GM19239 (cell line): ENCODE results near the gene CYP1A1.

ENCODE experiments used
- DNase-seq: peaks from one replicate; pipeline ENCODE4 v3.0.0; 2011; ENCODE audit warnings: low spot score; ENCODE audit not compliant: insufficient read length
- FAIRE-seq: peaks from 2 replicates; lab custom pipeline; 2011; peaks lifted over from hg19 to GRCh38; lab: Jason Lieb, UNC

The CYP1A1 gene

DNA sequence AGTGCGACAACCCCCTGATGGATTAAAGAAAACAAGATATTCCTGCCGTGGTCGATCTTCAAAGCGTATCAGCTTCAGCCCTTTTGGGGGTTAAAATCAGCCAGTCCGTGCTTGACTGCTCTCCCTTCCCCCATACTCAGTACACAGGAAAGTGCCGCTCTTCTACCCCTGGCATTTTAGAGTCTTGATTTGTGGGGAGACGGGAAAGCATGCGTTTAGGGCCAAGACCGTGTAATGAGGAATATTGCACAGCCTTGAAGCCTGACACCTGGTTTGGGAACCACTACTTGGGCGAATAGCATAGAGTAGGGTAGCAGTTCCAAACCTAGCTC is 29.0 kb downstream of the CYP1A1 start:
- DNase-seq: no peak
- FAIRE-seq: no peak

DNA sequence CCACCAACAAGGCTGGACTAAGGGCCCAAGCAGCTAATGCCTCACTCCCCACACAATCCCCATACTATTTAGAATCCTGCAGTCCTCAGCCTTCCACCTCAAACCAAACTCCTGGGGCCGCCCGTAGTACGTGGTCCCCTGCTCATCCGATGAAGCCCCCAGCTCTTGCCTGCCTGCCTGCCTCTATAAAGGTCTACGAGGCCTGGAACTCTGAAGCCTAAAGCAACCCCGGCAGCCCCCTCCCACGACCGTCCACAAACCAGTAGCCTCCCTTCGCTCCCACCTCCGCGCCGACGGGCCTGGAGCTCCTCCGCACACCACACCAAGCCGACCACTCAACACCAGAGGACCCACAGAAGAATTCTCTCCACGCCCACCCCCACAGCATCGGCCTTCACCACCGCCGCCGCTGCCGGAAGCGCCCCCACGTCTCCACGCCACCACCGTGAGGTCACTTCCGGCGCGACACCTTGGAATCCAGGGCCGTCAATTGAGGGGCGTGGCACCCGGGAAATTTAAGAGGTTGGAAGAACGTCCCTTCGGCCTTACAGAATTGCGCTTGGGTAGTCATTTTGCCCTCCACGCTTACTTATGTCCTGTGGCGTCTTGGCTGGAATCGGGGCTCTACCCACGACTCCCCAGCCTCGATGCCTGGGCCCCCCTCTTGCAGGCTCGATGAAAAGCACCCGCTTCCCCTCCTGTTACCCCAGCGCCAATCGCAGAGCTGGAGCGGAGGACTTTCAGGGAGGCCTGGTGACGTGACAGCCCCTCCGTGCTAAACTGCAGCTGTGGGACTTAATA is 29.5 kb downstream of the CYP1A1 start, which contains the start of gene EDC3:
TSS of gene EDC3 (minus strand) at position 428 of the 801 bp plus-strand sequence. CDS start 20,900 bp downstream, outside the sequence.
- FAIRE-seq (peak; percentile 93), DNase-seq (peak; percentile 86)

DNA sequence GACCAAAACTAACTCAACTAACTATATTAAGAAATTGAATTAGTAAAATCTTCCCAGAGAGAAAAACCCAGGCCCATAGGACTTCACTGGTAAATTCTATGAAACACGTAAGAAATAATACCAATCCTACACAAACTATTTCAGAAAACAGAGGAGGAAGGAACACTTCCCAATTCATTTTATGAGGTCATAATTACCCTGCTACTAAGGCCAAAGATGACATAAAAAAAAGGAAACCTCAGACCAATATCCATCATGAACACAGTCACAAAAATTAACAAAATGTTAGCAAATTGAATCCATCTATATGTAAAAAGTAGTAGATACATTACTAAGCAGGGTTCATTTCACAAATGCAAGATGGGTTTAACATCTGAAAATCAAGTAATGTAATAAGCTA is 33.0 kb downstream of the CYP1A1 start:
- DNase-seq: no peak

DNA sequence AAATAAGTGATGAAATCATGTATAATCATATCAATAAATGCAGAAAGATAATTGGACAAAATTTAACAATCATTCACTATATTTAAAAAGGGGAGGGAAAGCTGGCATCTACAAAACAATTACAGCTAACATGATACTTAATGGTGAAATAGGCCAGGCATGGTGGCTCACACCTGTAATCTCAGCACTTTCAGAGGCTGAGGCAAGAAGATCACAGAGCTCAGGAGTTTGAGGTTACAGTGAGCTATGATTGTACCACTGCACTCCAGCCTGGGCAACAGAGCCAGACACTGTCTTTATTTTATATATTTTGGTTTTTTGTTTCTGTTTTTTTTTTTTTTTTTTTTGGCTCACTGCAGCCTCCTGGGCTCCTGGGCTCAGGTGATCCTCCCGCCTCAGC is 41.6 kb downstream of the CYP1A1 start:
- FAIRE-seq (no peak), DNase-seq (no peak)

More for the DNA sequence above, 33.0 kb downstream of the CYP1A1 start:
- no peak for FAIRE-seq

GRCh38 chr15:74682954-74683353 is 42.4 kb downstream of the CYP1A1 start:
- no peak for DNase-seq
- FAIRE-seq: no peak

- no peak for DNase-seq
- FAIRE-seq: no peak
Measured at GRCh38 chr15:74680456-74680855, 44.9 kb downstream of the CYP1A1 start.

DNA sequence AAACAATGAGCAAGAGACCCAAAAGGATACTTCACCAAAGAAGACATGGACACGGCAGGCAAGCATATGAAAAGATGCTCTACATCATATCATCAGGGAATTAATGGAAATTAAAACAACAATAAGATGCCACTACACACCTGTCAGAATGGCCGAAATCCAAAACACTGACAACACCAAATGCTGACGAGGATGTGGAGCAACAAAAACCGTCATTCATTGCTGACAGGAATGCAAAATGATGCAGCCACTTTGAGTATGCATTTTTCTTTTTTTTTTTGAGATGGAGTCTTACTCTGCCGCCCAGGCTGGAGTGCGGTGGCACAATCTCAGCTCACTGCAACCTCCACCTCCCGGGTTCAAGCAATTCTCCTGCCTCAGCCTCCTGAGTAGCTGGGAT is 48.5 kb downstream of the CYP1A1 start:
- no peak for FAIRE-seq
- no peak for DNase-seq

DNA sequence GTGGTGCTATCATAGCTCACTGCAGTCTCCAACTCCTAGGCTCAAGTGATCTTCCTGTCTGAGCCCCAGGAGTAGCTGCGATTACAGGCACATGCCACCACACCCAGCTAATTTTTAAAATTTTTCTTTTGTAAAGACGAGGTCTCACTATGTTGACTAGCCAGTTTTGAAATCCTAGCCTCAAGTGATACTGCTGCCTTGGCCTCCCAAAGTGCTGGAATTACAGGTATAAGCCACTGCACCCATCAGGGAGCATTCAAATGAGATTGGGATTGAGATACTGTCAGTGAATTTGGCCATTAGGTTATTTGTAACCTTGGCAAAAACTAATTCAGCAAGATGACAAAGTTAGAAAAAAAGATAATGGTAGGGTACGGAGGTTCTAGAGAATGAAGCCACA is 51.2 kb downstream of the CYP1A1 start:
- FAIRE-seq: no peak
- no peak for DNase-seq

DNA sequence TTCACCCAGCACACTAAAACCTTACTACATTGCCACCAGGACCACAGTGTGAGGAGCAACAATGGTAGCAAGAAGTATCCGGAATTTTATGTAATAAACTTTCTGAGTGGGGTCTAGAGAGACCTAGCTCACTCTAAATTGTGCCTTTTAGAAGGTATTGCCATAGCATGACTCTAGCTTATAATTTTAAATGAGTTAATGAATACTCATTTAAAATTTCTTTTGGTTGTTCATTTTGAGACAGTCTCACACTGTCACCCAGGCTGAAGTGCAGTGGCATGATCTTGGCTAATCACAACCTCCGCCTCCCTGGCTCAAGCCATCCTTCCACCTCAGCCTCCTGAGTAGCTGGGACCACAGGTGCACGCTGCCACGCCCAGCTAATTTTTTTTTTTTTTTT is 55.7 kb downstream of the CYP1A1 start:
- no peak for FAIRE-seq
- no peak for DNase-seq
